Upper lobe of left lung (tissue), 6 donors: Measurements from ENCODE around the gene YIPF3. TPM values are rescaled to one million over a fixed set of nuclear protein-coding genes. Genes with fewer than 3 reads are reported as not detected.
"Not testable (repeated sequence)": the region's sequence is repeated elsewhere in the genome, so short reads cannot be mapped to it uniquely, and the experiment has no call there.

Experiments used
- ATAC-seq, 2 donors: fragments of 200-7000 bp; cut with Tn5 transposase; one replicate each; pipeline ENCODE4 v1.9.1; 2022; ENCODE audit warnings: mild to moderate bottlenecking in 2 of 2, moderate library complexity in 2 of 2; ENCODE audit not compliant: low FRiP score in 2 of 2
- DNase-seq, 2 donors: peaks; one replicate each; pipeline ENCODE4 v3.0.0-alpha.2; 2019 to 2020
- H3K27ac ChIP-seq, 4 donors: fragments of 200-600 bp; sonication (generic); one replicate each; pipeline ENCODE4 v1.5.1; 2016 to 2019
- H3K27me3 ChIP-seq, 4 donors: fragments of 200-600 bp; sonication (generic); one replicate each; pipeline ENCODE4 v1.5.1; 2017 to 2019
- H3K36me3 ChIP-seq, 4 donors: fragments of 200-600 bp; sonication (generic); one replicate each; pipeline ENCODE4 v1.5.1; 2016 to 2019
- H3K4me1 ChIP-seq, 4 donors: fragments of 200-600 bp; sonication (generic); one replicate each; pipeline ENCODE4 v1.5.1; 2018 to 2019
- H3K4me3 ChIP-seq, 4 donors: fragments of 200-600 bp; sonication (generic); one replicate each; pipeline ENCODE4 v1.5.1; 2017 to 2019; ENCODE audit warnings: mild to moderate bottlenecking in 2 of 4, moderate library complexity in 1 of 4
- H3K9me3 ChIP-seq, 4 donors: fragments of 200-600 bp; sonication (generic); one replicate each; pipeline ENCODE4 v1.5.1; 2018 to 2019
- EP300 ChIP-seq, 4 donors: sonication (generic); formaldehyde crosslinking; IDR thresholded peaks; one replicate each; pipeline ENCODE4 v1.5.1; 2017; ENCODE audit warnings: antibody characterized with exemption in 4 of 4, control low read depth in 2 of 4
- POLR2A ChIP-seq, 4 donors: fragments of 450-650 bp; IDR thresholded peaks; one replicate each; pipeline ENCODE4 v1.5.1; 2016 to 2017; ENCODE audit warnings: antibody characterized with exemption in 4 of 4, mild to moderate bottlenecking in 2 of 4
- POLR2AphosphoS5 ChIP-seq, 2 donors: sonication (generic); formaldehyde crosslinking; IDR thresholded peaks; one replicate each; pipeline ENCODE4 v1.5.1; 2017; ENCODE audit warnings: antibody characterized with exemption in 2 of 2
- WGBS, 2 donors: methylation state at CpG; one replicate each; pipeline ENCODE4 v1.1.5; 2017 to 2018; 5-methylcytosine and 5-hydroxymethylcytosine counted together
- total RNA-seq, 6 donors: library from RNA; depleted of rRNA in 4 of 6; stranded (reverse); fragments of >200 nt in 4 of 6; gene quantifications; one replicate each; pipeline versions ENCODE4 v1.1.0 to v1.2.1, GENCODE V29; 2016 to 2021
- TF ChIP-seq, protein P1 (sequence below), 6 experiments: fragments of 450-650 bp in 4 of 6; fragments of 200-600 bp in 2 of 6; sonication (generic) in 2 of 6; IDR thresholded peaks; one replicate each; pipeline ENCODE4 v1.5.1; 2016 to 2019; ENCODE audit warnings: antibody characterized with exemption in 6 of 6
- donor health status: DM: no; HTN: no; CAD: no; lungs with moderate emphysema.
- donor health status: DM: no; HTN: yes; CAD: no; lungs with severe emphysema.

YIPF3 gene
- total RNA-seq, 6 donors from 2014 or later = 103 to 170 (median 125) TPM

DNA sequence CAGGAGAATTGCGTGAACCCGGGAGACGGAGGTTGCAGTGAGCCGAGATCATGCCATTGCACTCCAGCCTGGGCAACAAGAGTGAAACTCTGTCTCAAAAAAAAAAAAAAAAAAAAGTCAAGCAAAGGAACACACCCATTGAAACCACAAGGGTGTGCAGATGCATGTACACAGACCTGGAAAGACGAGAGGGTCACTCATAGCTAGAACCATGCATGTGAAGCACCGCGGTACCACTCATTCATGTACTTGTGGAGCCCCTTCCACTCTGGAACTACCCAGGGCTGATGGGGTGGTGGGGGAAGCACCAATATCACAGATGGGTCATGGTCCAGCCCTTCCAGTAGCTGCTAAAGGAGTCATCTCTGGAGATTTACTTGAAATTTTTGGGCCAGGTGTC lies 46.8 kb downstream of the YIPF3 start:
- DNase-seq (no peak), ATAC-seq (no peak)

DNA sequence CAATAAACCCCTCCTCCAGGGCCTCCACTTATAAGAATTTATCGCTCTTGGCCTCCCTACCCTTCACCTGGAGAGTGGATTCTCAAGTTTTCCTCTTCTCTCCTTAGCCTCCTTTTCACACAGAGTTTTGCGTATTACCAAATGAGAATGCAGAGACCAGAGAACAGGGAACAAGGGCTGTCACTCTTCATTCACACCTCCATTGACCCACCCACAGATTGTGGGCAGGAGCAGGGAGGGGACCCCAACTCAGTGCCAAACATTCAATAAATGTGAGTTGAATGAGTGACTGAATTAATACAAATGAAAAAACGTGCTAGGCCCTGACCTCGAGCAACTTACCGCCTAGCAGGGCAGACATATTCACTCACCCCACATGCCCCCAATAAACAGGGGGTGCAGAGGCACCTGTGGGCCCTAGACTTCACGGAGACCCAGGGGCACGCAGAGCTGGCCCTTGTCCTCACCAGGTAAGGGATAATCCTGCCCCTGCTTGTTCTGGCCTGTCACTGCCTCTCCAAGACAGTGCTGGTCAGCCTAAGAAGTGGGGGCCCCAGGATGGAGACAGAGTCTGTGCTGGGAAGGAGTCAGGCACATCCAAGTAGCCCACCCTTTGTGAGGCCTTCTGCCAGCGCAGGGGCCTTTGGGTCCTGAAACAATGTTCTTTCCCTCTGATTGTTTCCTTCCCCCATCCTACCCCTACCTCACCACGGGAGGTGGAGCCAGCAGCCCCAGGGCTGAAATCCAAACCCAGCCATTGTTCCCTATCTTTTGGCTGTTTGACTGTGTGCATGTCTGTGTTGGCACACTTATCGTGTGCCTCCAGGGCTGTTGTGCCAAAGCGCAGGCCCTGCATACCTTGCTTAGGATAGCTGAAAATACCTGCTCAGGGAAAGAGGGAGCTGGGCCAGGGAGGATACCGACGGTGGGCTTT lies 47.7 kb downstream of the YIPF3 start:
- H3K27me3 ChIP-seq = no peaks in the 10 kb centered on the region
- no peak for DNase-seq
- no peaks in the 10 kb centered on the region for H3K36me3 ChIP-seq
- no peaks in the 10 kb centered on the region for H3K4me1 ChIP-seq
- 65 to 76% methylated on average over 11 to 13 of the region's 13 CpGs for WGBS, 2 donors
- no peak overlapping the region for H3K4me3 ChIP-seq
- no peaks in the 10 kb centered on the region for H3K9me3 ChIP-seq
- no peak for ATAC-seq
- TF ChIP-seq, protein P1, sequence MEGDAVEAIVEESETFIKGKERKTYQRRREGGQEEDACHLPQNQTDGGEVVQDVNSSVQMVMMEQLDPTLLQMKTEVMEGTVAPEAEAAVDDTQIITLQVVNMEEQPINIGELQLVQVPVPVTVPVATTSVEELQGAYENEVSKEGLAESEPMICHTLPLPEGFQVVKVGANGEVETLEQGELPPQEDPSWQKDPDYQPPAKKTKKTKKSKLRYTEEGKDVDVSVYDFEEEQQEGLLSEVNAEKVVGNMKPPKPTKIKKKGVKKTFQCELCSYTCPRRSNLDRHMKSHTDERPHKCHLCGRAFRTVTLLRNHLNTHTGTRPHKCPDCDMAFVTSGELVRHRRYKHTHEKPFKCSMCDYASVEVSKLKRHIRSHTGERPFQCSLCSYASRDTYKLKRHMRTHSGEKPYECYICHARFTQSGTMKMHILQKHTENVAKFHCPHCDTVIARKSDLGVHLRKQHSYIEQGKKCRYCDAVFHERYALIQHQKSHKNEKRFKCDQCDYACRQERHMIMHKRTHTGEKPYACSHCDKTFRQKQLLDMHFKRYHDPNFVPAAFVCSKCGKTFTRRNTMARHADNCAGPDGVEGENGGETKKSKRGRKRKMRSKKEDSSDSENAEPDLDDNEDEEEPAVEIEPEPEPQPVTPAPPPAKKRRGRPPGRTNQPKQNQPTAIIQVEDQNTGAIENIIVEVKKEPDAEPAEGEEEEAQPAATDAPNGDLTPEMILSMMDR (IDR thresholded peaks at IDR 0.05) = no peak
- H3K27ac ChIP-seq = no peak overlapping the region

More for the DNA sequence above, 46.8 kb downstream of the YIPF3 start:
- 87 to 89% methylated on average over 7 of the region's 7 CpGs for WGBS, 2 donors
- no peak overlapping the region for H3K27ac ChIP-seq
- H3K4me1 ChIP-seq = no peaks in the 10 kb centered on the region
- no peak overlapping the region for H3K4me3 ChIP-seq
- no peaks in the 10 kb centered on the region for H3K27me3 ChIP-seq
- no peaks in the 10 kb centered on the region for H3K9me3 ChIP-seq
- TF ChIP-seq POLR2A (IDR thresholded peaks at IDR 0.05) (no peak), POLR2AphosphoS5 (IDR thresholded peaks at IDR 0.05) (no peak), EP300 (IDR thresholded peaks at IDR 0.05) (no peak)
- TF ChIP-seq, protein P1 (IDR thresholded peaks at IDR 0.05) = no peak
- no peaks in the 10 kb centered on the region for H3K36me3 ChIP-seq

DNA sequence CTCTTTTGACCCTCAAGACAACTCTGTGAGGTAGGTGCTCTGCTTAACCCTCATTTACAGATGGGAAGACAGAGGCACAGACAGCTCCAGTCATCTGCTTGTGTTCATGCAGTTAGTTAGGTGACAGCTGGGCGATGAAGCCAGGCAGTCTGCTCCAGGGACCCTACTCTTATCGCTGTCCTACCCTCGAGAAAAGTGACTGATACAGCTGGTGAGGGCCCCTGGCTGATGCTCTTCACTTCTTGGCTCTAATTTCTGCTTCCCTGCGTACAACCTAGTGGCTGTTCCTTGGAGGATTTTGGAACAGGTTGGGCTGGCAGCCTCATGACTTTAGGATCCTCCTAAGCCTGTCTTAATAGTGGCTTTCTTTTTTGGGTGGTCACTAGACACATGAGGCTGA lies 48.5 kb downstream of the YIPF3 start:
- ATAC-seq (no peak), DNase-seq (no peak)
- Histone ChIP-seq H3K4me3 (no peak overlapping the region), H3K4me1 (no peaks in the 10 kb centered on the region), H3K27ac (no peak overlapping the region), H3K36me3 (no peaks in the 10 kb centered on the region), H3K27me3 (no peaks in the 10 kb centered on the region), H3K9me3 (no peaks in the 10 kb centered on the region)
- 77 to 90% methylated on average over 3 to 4 of the region's 4 CpGs for WGBS, 2 donors
- TF ChIP-seq POLR2AphosphoS5 (IDR thresholded peaks at IDR 0.05) = no peak

DNA sequence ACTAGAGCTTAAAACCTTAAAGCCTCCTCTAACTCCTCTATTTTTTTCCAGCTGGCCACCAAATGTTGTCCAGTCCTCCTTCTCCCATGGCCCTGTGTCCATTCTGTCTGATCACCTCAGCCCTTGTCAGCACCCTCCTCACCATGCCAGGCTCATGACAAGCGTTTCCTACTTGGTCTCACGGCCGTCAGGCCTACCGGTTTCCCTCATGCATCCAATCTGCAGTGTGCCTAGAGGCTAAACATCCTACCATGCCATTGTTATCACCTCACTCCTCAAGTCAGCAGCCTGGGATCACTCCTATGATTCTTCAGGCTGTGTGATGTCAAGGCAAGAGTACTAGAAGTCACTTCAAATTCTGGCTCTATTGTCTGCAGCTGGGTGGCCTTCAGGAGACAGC lies 49.0 kb downstream of the YIPF3 start:
- no peak for DNase-seq
- H3K36me3 ChIP-seq = no peaks in the 10 kb centered on the region
- WGBS, 2 donors = 71 to 78% methylated on average over 4 of the region's 4 CpGs
- no peak for ATAC-seq
- H3K9me3 ChIP-seq = no peaks in the 10 kb centered on the region
- no peaks in the 10 kb centered on the region for H3K4me1 ChIP-seq
- TF ChIP-seq POLR2A (IDR thresholded peaks at IDR 0.05) (no peak), POLR2AphosphoS5 (IDR thresholded peaks at IDR 0.05) (no peak), EP300 (IDR thresholded peaks at IDR 0.05) (no peak)
- TF ChIP-seq, protein P1 (IDR thresholded peaks at IDR 0.05) = no peak
- H3K27ac ChIP-seq = no peak overlapping the region
- H3K4me3 ChIP-seq = no peak overlapping the region
- H3K27me3 ChIP-seq = no peaks in the 10 kb centered on the region

DNA sequence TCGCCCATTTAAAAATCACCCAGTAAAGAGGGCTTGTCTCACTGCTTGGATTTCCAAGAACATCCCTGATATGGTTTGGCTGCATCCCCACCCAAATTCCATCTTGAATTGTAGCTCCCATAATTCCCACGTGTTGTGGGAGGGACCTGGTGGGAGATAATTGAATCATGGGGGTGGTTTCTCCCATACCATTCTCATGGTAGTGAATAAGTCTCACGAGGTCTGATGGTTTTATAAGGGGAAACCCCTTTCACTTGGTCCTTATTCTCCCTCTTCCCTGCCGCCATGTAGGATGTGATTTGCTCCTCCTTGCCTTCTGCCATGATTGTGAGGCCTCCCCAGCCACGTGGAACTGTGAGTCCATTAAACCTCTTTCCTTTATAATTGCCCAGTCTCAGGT lies 49.5 kb downstream of the YIPF3 start:
- H3K27ac ChIP-seq, H3K36me3 ChIP-seq, H3K27me3 ChIP-seq, DNase-seq, H3K4me1 ChIP-seq, ATAC-seq, H3K9me3 ChIP-seq, H3K4me3 ChIP-seq: not testable (repeated sequence)
- WGBS, 2 donors = 67 to 69% methylated on average over 5 of the region's 5 CpGs

DNA sequence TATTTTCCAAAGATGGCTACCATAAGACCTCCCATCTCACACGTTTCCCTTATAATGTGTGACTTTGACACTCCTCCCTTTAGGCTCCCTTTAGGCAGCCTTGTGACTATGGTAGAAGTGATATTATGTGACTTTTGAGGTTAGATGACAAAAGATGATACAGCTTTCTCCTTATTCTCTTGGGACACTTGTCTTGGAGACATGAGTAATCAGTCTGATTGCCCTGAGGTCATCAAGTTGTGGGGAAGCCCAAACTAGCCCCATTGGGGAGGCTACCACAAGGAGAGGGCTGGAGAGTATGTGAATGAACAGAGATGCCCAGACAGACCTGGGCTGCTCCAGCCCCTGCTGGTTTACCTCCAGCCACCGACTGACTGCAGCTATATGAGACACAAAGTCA lies 50.8 kb downstream of the YIPF3 start:
- TF ChIP-seq POLR2A (IDR thresholded peaks at IDR 0.05) (no peak), EP300 (IDR thresholded peaks at IDR 0.05) (no peak), POLR2AphosphoS5 (IDR thresholded peaks at IDR 0.05) (no peak)
- TF ChIP-seq, protein P1 (IDR thresholded peaks at IDR 0.05) = no peak
- 76 to 79% methylated on average over 2 of the region's 2 CpGs for WGBS, 2 donors
- DNase-seq = no peak

More for the DNA sequence above, 50.8 kb downstream of the YIPF3 start:
- Histone ChIP-seq H3K27me3 (no peaks in the 10 kb centered on the region), H3K36me3 (no peaks in the 10 kb centered on the region), H3K9me3 (no peaks in the 10 kb centered on the region), H3K4me1 (no peaks in the 10 kb centered on the region), H3K4me3 (no peak overlapping the region), H3K27ac (no peak overlapping the region)
- no peak for ATAC-seq
